Measurements from ENCODE around the gene NDUFB10.
"Not testable (repeated sequence)": the region's sequence is repeated elsewhere in the genome, so short reads cannot be mapped to it uniquely, and the experiment has no call there.

Gene NDUFB10

DNA sequence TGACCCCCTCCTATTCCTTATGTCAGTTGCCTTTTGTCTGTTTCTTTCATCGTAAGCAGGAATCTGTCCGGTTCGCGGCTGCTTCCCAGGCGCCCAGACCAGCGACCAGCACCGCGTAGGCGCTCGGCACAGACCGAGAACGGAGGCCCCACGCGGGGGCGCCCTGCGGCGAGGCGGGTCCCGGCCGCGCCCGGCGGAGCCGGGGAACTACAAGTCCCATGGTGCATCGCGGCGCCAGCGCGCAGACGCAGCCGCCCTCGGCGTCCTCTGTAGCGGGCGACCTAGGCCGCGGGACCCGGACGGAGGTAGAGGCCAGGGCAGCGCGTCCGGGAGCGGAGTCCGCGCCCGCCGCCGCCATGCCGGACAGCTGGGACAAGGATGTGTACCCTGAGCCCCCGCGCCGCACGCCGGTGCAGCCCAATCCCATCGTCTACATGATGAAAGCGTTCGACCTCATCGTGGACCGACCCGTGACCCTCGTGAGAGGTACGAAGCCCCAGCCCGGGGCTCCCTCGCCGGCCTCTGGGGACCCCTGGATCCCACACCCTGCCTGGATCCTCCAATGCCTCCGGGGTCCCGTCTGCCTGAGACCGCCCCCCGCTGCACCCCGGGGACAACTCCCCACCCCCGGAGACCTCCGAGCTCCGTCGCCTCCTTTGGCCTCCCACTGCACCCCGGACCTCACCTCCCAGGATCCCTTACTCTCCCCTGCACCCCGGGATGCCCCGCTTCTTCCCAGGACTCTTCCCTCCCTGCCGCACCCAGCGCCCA is at the start of gene NDUFB10:
NDUFB10 (plus strand) TSS at position 270 of the 771 bp plus-strand sequence; CDS start at position 357, 87 bp downstream.
- in situ Hi-C loops (cut with HindIII; ENCODE audit: low sequenced_read_pairs) = no loop called here

DNA sequence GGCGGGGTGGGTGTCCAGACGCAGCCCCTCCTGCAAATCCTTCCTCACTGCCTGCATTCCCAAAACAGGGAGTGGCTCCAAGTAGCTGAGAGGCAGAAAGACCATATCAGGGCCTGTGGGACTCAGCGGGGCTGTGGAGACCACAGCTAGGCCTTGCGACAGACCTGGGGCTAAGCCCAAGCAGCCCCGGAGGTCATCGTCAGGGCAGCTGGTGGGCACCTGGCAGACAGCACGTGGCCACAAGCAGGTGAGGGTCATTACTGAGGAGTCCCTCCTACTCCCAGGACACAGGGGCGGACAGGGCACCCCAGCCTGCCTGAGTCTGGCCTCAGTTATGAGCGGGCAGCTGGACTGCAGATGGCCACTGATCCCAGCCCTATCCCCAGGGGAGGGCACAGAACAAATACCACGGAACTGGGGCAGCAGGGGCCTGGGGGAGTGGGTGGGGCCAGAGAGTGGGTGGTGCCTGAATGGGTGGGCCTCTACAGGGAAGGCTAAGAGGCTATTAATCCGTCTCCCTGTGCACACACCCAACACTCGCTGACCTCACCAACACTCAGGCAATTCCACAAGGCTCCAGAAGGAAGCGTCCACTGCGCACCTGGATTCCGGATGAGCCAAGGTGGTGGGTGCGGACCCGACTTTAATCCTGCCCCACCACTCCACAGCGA is 49.6 kb upstream of the NDUFB10 start:
- in situ Hi-C loops (cut with HindIII; ENCODE audit: low sequenced_read_pairs) = no loop called here

DNA sequence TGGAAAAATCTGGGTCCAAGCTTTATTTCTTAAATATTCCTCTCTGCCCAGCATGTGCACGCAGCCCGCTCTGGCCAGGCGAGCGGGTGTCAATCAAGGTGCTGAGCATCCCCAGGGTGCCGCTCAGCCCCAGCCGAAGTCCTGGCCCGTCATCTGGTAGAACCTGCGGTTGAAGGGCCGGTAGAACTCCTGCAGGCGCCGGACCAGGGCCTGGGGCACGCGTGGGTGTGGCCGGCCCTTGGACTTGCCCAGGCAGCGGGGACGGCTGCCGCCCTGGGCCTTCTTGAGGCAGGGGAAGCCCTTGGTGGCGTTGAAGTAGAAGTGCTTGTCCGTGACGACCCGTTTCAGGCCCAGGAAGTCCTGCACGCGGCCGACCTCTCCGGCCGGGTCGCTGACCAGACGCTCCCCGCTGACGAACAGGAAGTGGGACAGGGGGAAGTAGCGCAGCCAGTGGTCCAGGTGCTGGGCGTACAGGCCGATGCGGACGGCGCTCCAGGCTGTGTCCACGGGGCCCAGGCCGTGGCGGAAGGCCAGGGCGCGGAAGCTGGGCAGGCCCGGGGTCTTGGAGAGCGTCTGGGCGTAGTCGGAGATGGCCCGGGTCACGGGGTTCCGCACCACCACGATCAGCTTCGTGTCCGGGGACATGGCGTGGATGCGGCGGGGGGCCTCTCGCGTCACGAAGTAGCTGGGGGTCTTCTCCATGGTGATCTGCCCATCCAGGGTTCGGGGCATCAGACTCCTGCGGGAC is 47.7 kb upstream of the NDUFB10 start:
- in situ Hi-C loops (cut with HindIII; ENCODE audit: low sequenced_read_pairs) = no loop called here

DNA sequence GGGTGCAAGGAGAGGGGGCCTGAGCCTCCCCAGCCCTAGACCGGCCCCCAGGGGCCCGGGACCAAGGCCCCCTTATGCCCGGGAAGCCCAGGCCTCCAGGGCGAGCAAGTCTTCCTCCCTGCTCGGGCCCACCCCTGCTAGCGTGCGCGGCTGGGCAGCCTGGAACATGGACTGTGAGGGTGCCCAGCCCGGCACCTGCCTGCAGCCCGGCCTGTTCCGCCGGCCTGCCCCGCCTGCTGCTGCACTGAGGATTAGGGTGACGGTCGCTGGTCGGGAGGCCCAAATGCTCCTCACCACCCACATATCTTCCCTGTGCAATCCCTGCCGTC is 47.2 kb upstream of the NDUFB10 start:
- in situ Hi-C loops (cut with HindIII; ENCODE audit: low sequenced_read_pairs) = no loop called here

DNA sequence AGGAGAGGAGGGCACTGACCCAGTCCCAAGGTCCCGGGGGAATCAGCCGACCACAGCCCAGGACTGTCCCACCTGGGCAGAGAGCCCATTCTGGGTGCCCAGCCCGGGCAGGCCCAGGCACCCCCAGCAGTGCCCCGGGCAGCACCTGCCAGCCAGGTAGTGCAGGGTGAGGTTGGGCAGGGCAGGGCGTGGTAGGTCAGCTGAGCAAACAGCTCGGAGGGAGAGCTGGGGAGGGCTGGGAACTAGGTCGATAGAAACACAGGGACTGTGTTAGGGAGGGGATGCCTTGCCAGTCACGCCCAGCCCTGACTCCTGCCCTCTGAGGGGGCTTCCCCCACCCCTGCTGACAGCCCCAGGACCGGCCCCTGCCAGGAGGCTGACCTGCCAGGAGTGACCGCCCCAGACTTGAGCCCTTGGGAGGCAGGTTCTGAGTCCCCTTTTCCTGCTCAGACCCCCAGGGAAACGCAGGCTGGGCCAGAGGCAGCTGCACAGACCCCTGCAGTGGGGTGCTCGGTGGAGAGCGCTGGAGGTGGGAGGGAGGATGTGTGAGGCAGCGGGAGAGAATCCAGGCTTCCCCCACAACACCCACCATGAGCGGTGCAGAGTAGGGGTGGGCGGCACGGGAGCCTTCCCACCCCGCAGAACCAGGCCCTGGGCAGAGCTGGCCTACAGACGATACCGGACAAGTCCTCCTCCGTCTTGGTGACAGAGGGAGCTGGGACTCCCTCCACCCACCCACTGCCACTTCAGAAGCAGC is 45.8 kb upstream of the NDUFB10 start:
- in situ Hi-C loops (cut with HindIII; ENCODE audit: low sequenced_read_pairs) = no loop called here

DNA sequence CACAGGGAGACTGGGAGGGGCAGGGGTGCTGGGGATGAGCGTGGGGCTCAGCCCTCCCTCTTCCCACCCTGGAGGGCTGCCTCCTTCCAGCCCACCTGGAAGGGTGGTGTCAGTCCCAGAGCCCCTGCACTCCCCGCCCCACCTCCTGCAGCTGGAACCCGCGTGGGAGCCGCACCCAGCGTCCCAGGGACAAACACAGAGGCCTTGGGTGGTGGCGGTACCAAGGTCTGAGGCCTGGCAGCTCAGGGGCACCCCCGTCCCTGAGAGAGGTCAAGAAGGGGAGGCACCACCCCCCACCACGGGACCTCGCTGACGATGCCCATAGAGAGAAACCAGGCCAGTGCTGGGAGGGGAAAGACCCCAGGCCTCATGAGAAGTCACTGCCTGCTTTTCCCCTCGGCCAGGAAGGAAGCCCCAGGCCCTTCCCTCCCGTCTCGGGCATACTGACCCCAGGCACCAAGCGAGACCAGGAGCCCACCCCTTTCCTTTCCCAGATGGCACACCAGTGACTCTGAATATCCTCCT is 45.2 kb upstream of the NDUFB10 start:
- in situ Hi-C loops (cut with HindIII; ENCODE audit: low sequenced_read_pairs) = no loop called here

DNA sequence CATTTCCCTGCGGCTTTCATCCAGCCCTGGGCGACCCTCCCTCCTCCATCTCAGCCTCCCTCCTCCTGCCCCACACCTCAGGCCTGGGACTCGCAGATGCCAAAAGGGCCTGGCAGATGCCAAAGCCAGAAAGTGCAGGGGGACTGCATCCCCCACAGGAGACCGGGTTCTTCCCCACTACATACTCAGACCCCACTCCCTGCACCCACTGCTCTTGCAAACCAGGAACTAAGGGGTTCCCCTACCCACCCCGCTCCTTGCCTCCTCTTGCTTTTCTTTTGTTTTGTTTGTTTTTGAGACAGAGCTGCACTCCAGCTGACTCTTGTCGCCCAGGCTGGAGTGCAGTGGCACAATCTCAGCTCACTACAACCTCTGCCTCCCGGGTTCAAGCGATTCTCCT is 44.4 kb upstream of the NDUFB10 start:
- in situ Hi-C loops (cut with HindIII; ENCODE audit: low sequenced_read_pairs) = no loop called here

DNA sequence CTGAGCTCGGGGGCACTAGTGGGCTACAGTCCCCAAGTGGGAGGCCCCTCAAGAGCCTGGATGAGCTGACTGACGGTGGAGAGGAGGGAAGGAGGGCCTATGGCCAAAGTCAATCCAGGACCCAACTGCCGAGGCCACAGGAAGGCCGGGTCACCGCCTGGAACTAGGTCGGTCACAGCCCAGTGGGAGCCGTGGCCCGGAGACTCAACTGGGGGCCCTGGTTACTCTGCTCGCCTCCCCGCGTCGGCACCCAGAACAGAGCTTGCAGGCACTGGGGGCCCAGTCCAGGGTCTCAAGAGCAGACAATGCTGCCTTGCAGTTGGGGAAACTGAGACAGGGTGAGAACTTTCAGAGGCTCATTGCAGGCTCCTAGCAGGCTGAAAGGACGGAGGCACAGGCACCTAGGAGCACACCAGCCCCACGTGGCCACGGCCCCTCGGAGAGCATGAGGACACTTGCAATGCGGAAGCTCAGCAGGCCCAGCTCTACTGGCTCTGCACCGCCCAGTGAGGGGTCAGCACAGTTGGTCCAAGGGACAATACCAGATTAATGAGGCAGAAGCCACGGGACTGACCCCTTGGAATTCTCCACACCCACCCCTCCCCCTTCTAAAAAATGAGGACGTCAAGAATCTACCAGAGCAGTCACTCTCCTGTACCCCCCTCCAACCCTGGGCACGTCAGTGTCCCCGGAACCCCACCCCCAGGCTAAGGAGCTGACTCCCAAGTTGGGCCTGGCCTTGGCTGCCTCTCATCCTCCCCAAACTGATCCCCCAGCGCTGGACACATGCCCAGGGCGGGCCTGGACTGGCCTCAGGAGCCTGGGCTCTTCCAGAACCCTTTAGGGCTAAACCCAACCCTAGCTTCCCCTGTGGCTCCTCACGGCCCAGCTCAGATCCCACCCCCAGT is 43.4 kb upstream of the NDUFB10 start:
- in situ Hi-C loops (cut with HindIII; ENCODE audit: low sequenced_read_pairs) = no loop called here

DNA sequence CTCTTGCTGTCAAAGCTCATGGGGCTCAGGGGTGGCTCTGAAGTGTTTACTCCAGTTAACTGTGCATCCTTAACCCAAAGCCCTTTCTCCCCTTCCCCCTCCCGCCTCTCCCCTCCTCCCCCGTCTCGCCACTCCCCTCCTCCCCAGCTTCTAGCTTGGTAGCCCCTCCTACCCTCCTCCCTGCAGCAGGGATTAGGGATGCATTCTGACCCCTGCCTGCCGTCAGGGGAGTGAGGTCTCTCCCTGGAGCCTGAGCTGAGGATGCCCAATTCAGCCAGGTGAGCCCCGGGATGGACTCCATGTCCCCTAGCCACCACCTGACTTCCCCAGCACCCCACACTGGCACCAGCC is 42.7 kb upstream of the NDUFB10 start:
- in situ Hi-C loops (cut with HindIII; ENCODE audit: low sequenced_read_pairs) = no loop called here

DNA sequence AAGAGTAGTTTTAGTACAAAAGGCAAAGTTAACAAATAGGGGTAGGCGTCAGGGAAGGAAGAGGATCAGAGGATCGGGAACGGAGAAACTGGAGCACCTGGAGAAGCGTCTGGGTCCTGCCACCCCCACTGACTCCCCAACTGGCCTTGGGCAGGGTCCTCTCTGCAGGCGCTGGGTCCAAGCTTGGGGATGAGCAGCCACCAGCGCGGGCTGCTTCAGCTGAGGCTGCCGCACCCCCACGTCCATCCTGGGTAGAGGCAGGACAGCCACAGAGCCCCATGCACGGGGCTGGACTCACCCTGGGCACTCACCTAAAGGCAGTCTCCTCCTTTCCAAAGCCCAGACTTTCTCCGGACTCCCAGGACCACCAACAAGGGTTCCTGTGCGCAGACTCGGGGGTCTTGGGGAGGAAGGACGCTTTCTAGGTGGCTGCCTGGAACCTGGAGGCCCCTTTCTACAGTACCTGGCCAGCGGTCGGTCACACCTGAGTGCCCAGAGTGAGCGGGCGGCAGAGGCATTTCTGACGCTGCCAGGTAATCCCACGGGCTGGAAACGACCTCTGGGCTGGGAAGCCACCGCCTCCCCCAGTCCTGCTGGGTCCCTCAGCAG is 42.2 kb upstream of the NDUFB10 start:
- in situ Hi-C loops (cut with HindIII; ENCODE audit: low sequenced_read_pairs) = no loop called here

DNA sequence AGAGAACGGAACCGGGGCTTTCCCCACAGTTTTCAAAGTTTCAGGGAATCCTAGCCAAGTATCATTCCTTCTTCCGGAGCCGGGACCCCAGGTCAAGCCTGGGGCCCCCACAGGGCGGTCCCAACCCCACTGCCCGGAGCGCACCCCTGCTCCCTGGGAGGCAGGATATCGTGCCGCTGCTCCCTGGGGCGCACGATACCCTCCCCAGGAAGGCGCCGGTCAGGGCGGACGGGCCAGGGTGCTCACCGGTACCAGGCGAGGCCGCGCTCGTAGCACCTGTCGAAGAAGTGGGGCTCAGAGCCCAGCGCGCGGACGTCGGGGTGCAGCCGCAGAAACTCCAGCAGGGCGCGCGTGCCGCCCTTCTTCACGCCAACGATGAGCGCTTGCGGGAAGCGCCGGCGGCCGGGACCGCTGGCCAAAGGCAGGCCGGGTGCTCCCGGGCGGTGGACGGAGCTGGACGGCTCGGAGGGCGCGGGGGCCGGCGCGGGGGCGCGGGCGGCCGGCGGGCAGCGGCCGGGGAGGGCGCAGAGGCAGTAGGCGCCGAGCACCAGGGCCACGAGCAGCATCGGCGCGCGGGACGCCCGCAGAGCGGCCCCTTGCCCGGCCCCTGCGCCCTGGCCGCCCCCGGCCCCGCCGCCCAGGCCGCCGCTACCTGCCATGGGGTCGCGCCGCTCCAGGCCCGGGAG is 41.5 kb upstream of the NDUFB10 start:
- in situ Hi-C loops (cut with HindIII; ENCODE audit: low sequenced_read_pairs) = no loop called here

DNA sequence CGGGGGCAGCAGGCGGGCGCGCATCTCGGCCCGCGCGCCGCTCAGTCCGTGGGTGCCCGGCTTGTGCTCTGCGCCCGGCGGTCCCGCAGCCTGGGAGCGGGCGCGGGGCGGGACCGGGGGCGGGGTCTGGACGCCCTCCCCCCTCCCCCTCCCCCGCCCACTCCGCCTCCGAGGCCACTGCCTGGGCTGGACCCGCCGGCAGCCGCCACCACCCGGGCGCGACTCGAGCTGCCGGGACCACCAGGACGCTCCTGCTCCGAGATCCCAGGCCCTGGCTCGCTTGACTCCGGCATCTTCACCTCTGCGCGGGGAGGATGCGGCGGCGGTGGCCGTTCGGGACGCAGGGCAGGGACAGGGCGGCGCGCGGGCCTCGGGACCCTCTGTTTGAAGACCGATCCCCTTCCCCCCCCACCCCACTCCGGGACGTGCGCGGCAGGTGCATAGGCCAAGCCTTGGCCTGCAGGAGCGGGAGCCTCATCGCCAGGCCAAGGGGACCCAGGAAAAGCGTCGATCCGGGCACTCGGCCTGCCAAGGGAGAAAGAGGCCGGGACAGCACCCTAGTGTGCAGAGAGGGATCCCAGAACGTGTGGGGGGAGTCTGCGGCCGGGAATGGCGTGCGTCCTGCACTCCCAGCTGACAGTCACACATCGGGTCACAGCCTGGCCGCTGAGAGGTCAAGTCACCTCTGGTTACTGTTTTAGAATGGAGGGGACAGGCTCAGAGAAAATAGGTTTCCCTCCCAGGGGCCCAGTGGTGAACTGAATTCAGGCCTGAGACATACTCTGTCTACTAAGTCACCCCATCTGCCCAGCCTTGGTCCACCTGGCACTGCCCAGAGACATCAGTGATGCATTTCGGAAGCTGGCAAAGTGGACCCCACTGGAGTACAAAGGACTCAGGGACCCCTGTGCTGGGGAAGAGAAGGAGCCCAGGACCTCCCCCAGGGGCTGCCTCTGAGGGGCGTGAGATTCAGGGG is 40.7 kb upstream of the NDUFB10 start, which contains the start of gene HS3ST6:
HS3ST6 (minus strand) TSS at position 65 of the 976 bp plus-strand sequence. CDS start 92 bp downstream, outside the sequence.
- in situ Hi-C loops (cut with HindIII; ENCODE audit: low sequenced_read_pairs) = no loop called here

DNA sequence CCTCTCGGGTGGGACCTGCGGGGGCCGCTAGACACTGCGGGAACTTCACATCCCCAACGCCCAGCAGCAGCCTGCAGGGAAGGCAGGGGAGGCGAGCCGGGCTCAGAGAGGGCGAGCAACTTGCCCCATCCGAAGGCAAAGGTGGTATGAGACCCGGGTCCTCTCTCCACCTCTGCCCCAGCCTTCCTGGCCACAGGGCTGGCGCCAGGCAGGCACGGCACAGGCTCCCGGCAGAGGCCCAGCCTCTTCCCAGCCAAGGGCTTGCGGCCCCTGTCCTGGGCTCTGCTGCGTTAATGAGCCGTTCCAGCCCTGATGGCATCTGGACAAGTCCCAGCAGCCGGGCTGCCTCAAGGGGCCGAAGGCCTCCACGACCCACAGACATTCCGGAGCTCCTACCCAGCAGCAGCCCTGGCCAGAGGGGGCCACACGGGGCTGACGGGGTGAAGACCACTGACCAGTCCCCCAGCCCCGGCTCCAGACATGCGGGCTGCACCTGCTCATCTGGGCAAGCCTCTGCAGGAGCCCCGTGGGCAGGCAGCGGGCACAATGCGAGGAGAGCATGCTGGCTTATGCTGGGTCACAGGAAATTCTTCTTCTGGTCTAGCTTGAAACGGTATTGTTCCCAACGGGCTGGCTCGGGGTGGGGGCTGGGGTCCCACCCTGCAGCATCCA is 39.9 kb upstream of the NDUFB10 start:
- in situ Hi-C loops (cut with HindIII; ENCODE audit: low sequenced_read_pairs) = no loop called here

DNA sequence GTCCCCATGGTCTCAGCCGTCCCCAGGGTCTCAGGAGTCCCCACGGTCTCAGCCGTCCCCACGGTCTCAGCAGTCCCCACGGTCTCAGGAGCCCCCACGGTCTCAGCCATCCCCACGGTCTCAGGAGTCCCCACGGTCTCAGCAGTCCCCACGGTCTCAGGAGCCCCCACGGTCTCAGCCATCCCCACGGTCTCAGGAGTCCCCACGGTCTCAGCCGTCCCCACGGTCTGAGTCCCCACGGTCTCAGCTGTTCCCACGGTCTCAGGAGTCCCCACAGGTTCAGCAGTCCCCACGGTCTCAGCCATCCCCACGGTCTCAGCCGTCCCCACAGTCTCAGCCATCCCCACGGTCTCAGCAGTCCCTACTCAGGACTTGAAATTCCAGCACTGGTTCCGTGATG is 39.2 kb upstream of the NDUFB10 start:
- in situ Hi-C loops (cut with HindIII; ENCODE audit: low sequenced_read_pairs) = not testable (repeated sequence)

DNA sequence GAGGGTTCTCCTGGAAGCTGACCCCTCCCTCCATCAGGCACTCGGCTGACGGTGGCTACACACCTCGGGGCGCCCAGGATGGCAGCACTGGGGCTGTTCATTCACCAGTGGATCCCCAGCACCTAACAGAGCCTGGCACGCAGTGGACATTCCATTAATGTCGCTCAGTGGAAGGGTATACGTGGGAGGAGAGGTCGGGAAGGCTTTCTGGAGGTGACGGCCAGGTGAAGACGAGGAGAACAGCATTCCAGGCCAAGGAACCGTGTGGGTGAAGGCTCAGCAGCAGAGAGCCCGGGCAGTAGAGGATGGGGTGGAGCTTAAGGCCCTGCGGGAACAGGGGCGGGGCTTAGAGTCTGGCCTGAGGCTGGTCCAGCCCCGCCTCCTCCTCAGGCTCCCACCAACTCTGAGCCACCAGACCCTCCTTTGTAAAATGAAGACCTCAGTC is 38.6 kb upstream of the NDUFB10 start:
- in situ Hi-C loops (cut with HindIII; ENCODE audit: low sequenced_read_pairs) = no loop called here

DNA sequence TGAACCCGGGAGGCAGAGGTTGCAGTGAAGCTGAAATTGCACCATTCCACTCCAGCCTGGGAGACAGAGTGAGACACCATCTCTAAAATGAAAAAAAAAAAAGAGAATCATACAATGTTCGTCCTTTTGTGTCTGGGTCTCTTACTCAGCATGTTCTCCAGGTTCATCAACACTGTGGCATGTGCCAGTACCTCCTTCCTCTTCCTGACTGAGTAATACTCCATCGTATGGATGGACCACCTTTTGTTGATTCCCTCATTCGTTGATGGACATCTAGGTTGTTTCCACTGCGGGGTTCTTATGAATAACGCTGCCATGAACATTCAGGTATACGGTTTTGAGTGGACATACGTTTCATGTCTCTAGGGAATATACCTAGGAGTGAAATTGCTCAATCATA is 37.0 kb upstream of the NDUFB10 start:
- in situ Hi-C loops (cut with HindIII; ENCODE audit: low sequenced_read_pairs) = no loop called here
